ENCODE data around the gene EXOC6B.

GRCh38 chr2:72695676-72696075, 130.2 kb downstream of the EXOC6B start:
- TF ChIP-seq POLR2A (IDR thresholded peaks at IDR 0.05; ENCODE audit: low read depth, low read length) (no peak), TAF1 (IDR thresholded peaks at IDR 0.05; ENCODE audit: low read depth, low read length) (no peak), POLR2AphosphoS5 (IDR thresholded peaks at IDR 0.05; ENCODE audit: low read depth, low read length) (no peak)

Measured in GM12891 (cell line).